ENCODE measurements around the gene PPFIA1. TPM values are rescaled to one million over a fixed set of nuclear protein-coding genes. Genes with fewer than 3 reads are reported as not detected.

PPFIA1 gene
- total RNA-seq, 1 experiment from 2014 or later = 63.4 TPM

GRCh38 chr11:70430671-70431574, 160.4 kb downstream of the PPFIA1 start:
- Mint-ChIP-seq H3K9me3 (no peaks in the 10 kb centered on the region), H3K4me1 (peaks cover 8 to 10% of the 10 kb centered on the region in 2 experiments), H3K27ac (0 out of 7 replicates have a peak overlapping the region, but pooled peaks of 1 of the 3 experiments have one; percentile 64), H3K36me3 (ENCODE audit: insufficient read depth in 1 of 3, low read depth in 3 of 3) (peaks cover 43 to 89% (median 86%) of the 10 kb centered on the region in 3 experiments; a peak in 6 of 7 replicates), H3K27me3 (ENCODE audit: low read depth) (no peaks in the 10 kb centered on the region; the same call in 1 of the 2 replicates), H3K4me3 (no peak overlapping the region)
- no peak for TF ChIP-seq CTCF (conservative IDR thresholded peaks at IDR 0.05)
- Histone ChIP-seq H4K8ac (replicated peaks; ENCODE audit: insufficient read length, low read depth, low read length) (no peak overlapping the region), H3K27me3 (ENCODE audit: insufficient read depth, low read length) (no peaks in the 10 kb centered on the region), H3K56ac (ENCODE audit: insufficient read length, low read depth, low read length) (no peak overlapping the region), H2BK15ac (ENCODE audit: low read depth, low read length) (no peak overlapping the region), H3K79me1 (ENCODE audit: insufficient read depth, low read depth, low read length, poor library complexity, severe bottlenecking) (no peaks in the 10 kb centered on the region), H3K27ac (ENCODE audit: insufficient read length, low read depth, low read length) (no peak overlapping the region), H3K14ac (ENCODE audit: insufficient read depth, low read length) (no peak overlapping the region), H2BK20ac (ENCODE audit: low read depth, low read length, poor library complexity, severe bottlenecking) (no peak overlapping the region), H3T11ph (ENCODE audit: low read length) (no peak overlapping the region), H2BK12ac (ENCODE audit: insufficient read length, low read depth, low read length) (no peak overlapping the region), H3K23me2 (ENCODE audit: insufficient read length, low read depth, low read length, poor library complexity, severe bottlenecking) (no peaks in the 10 kb centered on the region), H4K20me1 (ENCODE audit: control insufficient read depth, insufficient read depth, insufficient read length) (no peaks in the 10 kb centered on the region), H3K9ac (ENCODE audit: extremely low read depth, insufficient read length, low read length) (no peak overlapping the region), H2AK5ac (ENCODE audit: insufficient read length, low read length) (no peak overlapping the region), H2AFZ (ENCODE audit: low read length) (no peak overlapping the region), H3K4me2 (ENCODE audit: insufficient read depth, insufficient read length, low read length) (no peak overlapping the region), H3K18ac (ENCODE audit: insufficient read length, low read depth, low read length) (no peak overlapping the region), H3K9me3 (ENCODE audit: control insufficient read depth, low read depth, low read length) (no peaks in the 10 kb centered on the region), H3K4me1 (ENCODE audit: insufficient read depth, low read length) (no peaks in the 10 kb centered on the region), H4K5ac (ENCODE audit: insufficient read length, low read depth, low read length) (no peak overlapping the region), H3K4ac (ENCODE audit: low read depth, low read length) (no peak overlapping the region), H2BK120ac (ENCODE audit: low read depth, low read length, poor library complexity, severe bottlenecking) (no peak overlapping the region), H4K91ac (ENCODE audit: insufficient read length, low read depth, low read length) (no peak overlapping the region), H2BK5ac (ENCODE audit: insufficient read length, low read length) (no peak overlapping the region), H3K23ac (ENCODE audit: insufficient read length, low read depth, low read length) (no peak overlapping the region), H3K79me2 (ENCODE audit: insufficient read depth, low read length) (no peaks in the 10 kb centered on the region)
- no CpG with 5 or more reads among the region's 25 CpGs for WGBS (ENCODE audit: extremely low coverage, insufficient read length, low lambda C conversion rate)
- DNase-seq = no peak

Data from H9 (cell line).